GM21515 (cell line): Measurements from ENCODE around the gene C15orf39.

Experiments
- ATAC-seq: cut with Tn5 transposase; IDR thresholded peaks from one replicate; pipeline ENCODE4 v1.9.1; 2021; ENCODE audit not compliant: unreplicated experiment

Gene C15orf39

DNA sequence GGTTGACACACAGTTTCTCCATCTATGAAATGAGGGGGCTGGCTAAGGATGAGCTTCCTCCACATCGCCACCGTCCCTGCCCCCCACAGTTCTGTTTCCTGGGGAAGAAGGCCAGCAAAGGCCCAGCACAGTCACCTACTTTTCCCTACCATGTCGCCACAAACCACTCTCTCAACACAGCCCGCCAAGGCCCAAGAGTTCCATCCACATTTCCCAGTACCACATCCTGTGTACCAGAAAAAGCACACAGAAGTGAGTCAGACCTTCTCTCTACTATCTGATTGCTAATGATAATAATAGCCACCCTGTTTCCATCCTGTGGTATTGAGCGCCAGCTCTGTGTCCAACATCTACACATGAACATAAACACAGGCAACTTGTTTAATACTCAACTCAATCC is 30.3 kb upstream of the C15orf39 start:
- ATAC-seq: no peak

DNA sequence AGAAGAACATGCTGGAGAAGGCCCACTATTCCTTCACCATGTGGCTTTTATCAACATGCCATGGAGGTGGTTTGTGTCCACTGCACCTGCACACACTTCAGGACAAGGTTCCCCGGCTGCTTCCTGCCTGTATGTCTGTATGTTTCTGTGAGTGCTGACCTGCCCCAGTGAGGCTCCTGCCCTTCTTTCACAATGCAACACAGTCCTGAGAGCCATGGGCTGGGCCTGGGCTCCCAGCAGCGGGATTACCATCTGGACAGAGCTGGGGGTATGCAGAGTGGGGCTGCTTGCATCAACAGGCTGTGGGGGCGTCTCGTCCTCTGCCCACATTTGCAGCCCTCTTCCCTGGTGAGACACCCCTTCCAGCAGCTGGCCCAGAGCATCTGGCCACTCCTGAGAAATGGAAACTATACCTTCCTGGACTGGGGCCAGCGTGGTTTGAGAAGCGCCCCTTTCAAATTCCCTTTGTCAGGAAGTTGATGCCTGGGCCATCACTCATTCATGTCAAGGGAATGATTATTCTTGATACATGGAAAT is 29.3 kb upstream of the C15orf39 start:
- no peak for ATAC-seq

DNA sequence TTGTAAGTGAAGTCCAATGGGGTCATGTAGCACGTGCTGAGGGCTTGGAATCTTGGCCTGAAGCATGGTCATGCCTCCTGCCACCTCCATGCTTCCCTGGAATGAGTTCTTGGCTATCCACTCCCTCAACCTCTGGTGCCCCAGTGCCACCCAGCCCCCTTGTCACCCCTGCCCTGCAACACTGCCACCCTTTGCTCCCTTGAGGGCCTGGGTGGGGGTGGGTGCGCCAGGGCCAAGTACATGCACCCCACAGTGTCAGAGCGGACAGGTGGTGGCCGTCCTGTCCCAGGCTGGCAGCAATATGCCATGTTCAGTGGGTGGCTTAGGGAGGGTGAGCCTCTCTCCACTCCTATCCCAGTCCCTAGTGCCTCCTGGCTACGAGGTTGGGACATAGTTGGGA is 27.6 kb upstream of the C15orf39 start:
- ATAC-seq: no peak

DNA sequence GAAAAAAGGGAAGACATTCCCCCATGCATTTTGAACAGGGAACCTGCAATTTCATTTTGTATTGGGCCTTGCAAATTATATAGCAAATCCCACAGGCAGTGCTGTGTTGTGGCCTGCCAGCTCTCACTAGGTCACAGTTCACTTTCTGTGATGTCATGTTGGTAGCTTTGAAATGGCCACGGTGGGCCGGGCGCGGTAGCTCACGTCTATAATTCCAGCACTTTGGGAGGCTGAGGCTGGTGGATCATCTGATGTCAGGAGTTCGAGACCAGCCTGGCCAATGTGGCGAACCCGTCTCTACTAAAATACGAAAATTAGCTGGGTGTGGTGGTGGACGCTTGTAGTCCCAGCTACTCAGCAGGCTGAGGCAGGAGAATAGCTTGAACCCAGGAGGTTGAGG is 27.0 kb upstream of the C15orf39 start:
- no peak for ATAC-seq

- ATAC-seq: no peak
Measured at GRCh38 chr15:75176396-75176761, 25.3 kb upstream of the C15orf39 start.

GRCh38 chr15:75177360-75178071 is 24.2 kb upstream of the C15orf39 start:
- no peak for ATAC-seq

- ATAC-seq: no peak
Measured at GRCh38 chr15:75178171-75178937, 23.3 kb upstream of the C15orf39 start.

DNA sequence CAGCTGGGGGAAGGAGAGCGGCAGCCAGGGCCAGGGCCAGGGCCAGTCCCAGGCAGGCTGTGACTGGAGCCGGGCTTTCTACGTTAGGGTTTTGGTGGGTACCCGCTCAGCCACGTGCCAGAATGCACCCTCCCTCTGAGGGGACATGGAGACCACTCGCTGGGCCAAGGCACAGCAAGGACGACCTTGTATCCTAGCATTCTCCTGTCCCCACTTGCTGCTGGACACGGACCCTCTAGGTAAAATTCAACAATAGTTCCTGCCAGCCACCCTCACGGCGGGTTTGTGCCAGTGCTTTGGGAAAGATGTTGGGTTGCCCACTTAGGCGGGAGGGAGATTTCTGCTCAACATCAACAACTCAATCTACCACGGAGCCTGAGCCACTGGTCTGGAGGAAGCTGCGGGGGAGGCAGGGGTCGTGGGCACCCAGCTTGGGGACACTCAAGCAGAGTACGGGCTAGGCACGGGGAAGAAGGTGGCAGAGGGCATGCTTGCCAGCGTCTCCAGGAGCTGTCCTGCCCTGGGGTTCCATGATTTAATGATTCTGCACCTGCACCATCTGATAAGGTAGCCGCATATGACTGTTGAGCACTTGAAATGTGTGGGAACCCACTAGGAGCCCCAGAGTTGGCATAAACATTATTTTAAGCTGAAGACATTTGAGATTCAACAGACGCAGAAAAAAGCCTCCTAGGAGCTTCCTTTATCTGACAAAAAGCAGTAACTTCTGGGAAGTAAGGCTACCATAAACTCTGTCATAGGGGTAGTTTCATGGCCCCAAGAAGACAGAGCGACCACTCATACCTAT is 22.5 kb upstream of the C15orf39 start:
- ATAC-seq: no peak

GRCh38 chr15:75179746-75180140 is 21.9 kb upstream of the C15orf39 start:
- ATAC-seq: no peak

GRCh38 chr15:75181780-75182179 is 19.9 kb upstream of the C15orf39 start:
- no peak for ATAC-seq

DNA sequence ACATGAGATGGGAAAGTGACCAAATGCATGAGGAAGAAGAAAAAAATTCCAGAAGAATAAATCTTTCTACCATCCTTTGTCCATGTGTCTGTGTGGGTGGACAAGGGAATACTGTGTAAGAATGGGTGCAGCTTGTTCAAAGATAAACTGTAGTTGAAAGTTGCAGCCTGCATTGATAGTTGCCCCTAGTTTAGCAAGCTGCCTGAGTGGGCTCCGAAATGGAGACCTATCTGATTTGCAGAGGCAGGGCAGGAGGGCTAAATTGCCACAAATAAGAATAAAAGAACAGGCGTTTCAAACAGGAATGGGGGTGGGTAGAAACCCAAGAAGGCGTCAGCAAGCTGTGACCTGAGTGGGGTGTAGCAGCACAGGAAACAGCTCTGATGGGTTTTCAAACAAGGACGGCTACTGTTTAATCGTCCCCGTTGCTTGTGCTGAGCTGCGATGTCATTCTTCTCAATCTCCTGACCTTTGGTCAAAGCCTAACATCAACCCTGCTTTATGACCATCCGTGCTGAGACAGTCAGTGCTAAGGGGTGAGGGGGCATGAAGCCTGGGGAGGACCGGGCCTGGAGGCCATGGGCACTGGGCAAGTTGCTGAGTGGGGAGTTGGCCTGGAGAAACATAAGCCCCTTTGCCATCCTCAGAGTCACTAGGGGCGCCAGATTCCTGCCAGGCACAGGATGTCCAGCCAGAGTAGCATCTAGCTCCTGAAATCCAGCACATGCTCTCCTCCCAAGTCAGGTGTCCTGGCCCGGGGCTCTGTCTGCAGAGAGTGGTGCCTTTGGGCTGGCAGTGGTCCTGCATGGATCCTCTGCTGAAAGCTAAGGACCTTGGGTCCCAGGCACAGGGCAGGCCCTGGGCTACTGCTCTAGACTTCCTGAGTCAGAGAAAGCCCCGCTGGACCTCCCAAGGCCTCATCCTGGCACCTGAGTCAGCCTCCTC is 19.2 kb upstream of the C15orf39 start:
- ATAC-seq: no peak

- ATAC-seq: no peak
Measured at GRCh38 chr15:75185271-75186029, 16.2 kb upstream of the C15orf39 start.

- no peak for ATAC-seq
Measured at GRCh38 chr15:75186044-75186443, 15.6 kb upstream of the C15orf39 start.

DNA sequence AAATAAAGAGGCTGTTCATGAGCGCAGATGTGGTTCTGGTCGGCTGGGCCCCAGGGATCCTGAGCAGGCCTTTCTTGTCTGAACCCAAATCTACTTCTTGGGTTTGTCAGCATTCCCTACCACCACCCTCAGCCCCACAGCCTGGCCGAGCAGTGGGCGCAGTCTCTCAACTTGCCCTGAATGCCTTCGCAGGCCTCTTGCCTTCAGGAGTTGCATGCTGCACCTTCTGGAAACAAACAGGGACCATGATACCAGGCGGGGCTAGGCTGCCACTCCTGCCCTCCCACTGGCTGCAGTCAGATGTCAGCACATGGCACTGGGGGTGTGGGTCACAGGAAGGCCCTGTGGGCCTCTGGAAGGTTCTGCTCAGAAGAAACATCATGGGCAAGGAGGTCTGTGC is 13.2 kb upstream of the C15orf39 start:
- ATAC-seq: no peak

DNA sequence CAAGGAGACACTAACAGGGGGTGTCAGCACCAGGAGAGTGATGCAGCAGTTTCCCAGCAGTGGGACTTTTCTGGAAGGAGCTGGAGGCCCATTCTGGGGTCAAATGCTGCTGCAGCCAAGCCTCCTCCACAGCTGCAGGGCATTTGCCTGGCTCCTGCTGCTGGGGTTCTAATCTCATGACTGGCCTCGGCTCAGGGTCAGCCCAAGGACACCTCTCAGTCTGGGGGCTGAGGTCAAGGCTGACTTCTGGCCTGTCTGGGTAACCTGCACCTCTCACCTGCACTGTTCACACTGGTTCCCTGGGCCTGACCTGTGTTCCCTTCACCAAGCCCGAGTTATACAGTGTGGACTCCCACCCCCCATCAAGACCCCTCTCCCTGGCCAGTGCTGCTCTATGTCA is 10.4 kb upstream of the C15orf39 start:
- ATAC-seq: no peak

DNA sequence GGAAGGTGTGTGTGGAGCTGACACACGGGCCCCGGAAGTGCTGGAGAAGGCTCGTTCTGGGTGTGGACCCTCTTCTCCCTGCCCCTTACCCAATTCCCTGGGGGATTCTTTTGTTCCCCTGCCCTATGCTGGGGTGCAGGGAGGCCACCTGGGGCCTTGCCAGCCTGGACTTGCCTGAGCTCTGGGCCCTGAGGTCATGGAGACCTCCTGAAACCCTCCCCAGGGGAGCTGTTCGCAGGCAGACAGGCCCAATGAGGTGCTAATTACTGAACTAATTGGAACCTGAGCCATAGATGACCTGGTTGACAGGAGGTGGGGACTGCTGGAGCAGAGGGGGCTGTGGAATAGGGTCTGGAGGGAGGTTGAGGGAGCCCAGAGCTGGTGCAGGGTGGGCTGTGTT is 9.4 kb upstream of the C15orf39 start:
- ATAC-seq: no peak

- no peak for ATAC-seq
Measured at GRCh38 chr15:75193272-75193671, 8.4 kb upstream of the C15orf39 start.

- ATAC-seq: no peak
Measured at GRCh38 chr15:75193976-75194375, 7.7 kb upstream of the C15orf39 start.

DNA sequence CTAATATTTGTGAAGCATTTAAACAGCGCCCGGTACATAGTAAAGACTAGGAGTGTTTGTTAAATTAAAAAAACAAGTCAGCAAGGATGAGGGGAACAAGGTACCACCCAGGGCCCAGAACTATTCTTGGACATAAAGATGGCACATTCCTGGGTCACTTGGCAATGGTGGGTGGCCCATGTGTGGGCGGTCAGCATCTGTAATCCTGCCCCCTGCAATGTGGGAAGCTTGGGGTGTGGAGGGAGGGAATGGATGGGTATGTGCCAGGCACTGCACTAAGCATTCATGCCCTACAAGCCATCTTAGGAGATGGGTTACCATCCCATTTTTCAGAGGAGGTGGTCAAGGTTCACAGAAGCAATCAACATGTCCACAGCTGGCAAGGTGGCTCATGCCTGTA is 7.3 kb upstream of the C15orf39 start:
- no peak for ATAC-seq
